WTC11 (cell line): ENCODE results near the gene SHROOM3. TPM values are rescaled to one million over a fixed set of nuclear protein-coding genes. Genes with fewer than 3 reads are reported as not detected.
A peak's percentile ranks its signal among the peaks of the same experiment; 100 is the strongest.

Experiments used
- ATAC-seq: fragments of 200-7000 bp; cut with Tn5 transposase; 2 replicates; pipeline ENCODE4 v1.10.0; 2021; ENCODE audit warnings: mild to moderate bottlenecking, moderate library complexity
- CTCF ChIA-PET: fragments of 300-600 bp; sonication (Branson Sonifier 250); formaldehyde crosslinking; loops from one replicate; lab custom pipeline; 2021; ENCODE audit warnings: antibody characterized with exemption; lab: Charles Lee
- POLR2A ChIA-PET: fragments of 350-600 bp; sonication (Branson Sonifier 250); formaldehyde crosslinking; loops from one replicate; lab custom pipeline; 2021; ENCODE audit warnings: antibody characterized with exemption; lab: Charles Lee
- DNase-seq: peaks from one replicate; pipeline ENCODE4 v3.0.0; 2021; ENCODE audit warnings: low spot score
- H3K27ac Mint-ChIP-seq: 2 replicates; pipeline ENCODE4 v1.8.0; 2021; ENCODE audit warnings: mixed read lengths
- H3K27me3 Mint-ChIP-seq: 2 replicates; pipeline ENCODE4 v1.8.0; 2021; ENCODE audit warnings: low read depth, mild to moderate bottlenecking, moderate library complexity, mixed read lengths
- H3K36me3 Mint-ChIP-seq: 2 replicates; pipeline ENCODE4 v1.8.0; 2021; ENCODE audit warnings: mixed read lengths
- H3K4me1 Mint-ChIP-seq: 2 replicates; pipeline ENCODE4 v1.8.0; 2022; ENCODE audit warnings: mixed read lengths
- H3K4me3 Mint-ChIP-seq: 2 replicates; pipeline ENCODE4 v1.8.0; 2021; ENCODE audit warnings: mild to moderate bottlenecking, moderate library complexity, mixed read lengths
- H3K9me3 Mint-ChIP-seq: 2 replicates; pipeline ENCODE4 v1.8.0; 2021; ENCODE audit warnings: mixed read lengths
- CBFB ChIP-seq: sonication (generic); formaldehyde crosslinking; IDR thresholded peaks from 2 replicates; pipeline ENCODE4 v1.8.1; 2022; ENCODE audit warnings: mild to moderate bottlenecking, low read depth, missing genetic modification reagents
- HMGA2 ChIP-seq: fragments of 250-450 bp; sonication (Bioruptor Pico); IDR thresholded peaks from 2 replicates; pipeline ENCODE4 v1.4.0; 2021; ENCODE audit warnings: mild to moderate bottlenecking, moderate library complexity
- TEAD4 ChIP-seq: sonication (generic); formaldehyde crosslinking; IDR thresholded peaks from 2 replicates; pipeline ENCODE4 v1.8.0; 2022; ENCODE audit warnings: mild to moderate bottlenecking, missing genetic modification reagents
- ZNF219 ChIP-seq: sonication (generic); formaldehyde crosslinking; IDR thresholded peaks from 2 replicates; pipeline ENCODE4 v1.8.0; 2023; ENCODE audit warnings: missing genetic modification reagents, mild to moderate bottlenecking, borderline replicate concordance
- ZNF232 ChIP-seq: sonication (generic); formaldehyde crosslinking; IDR thresholded peaks from 2 replicates; pipeline ENCODE4 v1.8.0; 2022; ENCODE audit warnings: mild to moderate bottlenecking, missing genetic modification reagents
- ZNF263 ChIP-seq: sonication (generic); formaldehyde crosslinking; IDR thresholded peaks from 2 replicates; pipeline ENCODE4 v1.8.1; 2022; ENCODE audit warnings: low read depth, mild to moderate bottlenecking, moderate library complexity, missing genetic modification reagents
- ZNF423 ChIP-seq: fragments of 250-450 bp; sonication (Bioruptor Pico); IDR thresholded peaks from 2 replicates; pipeline ENCODE4 v2.1.2; 2022; ENCODE audit warnings: mild to moderate bottlenecking, moderate library complexity
- total RNA-seq: library from RNA; stranded (reverse); gene quantifications from 3 replicates; pipeline ENCODE4 v1.2.3, GENCODE V29; 2021
- TF ChIP-seq, protein P1 (sequence below): fragments of 200-600 bp; IDR thresholded peaks from 2 replicates; pipeline ENCODE4 v1.8.0; 2022; ENCODE audit warnings: antibody characterized with exemption
- TF ChIP-seq, protein P2 (sequence below): sonication (generic); formaldehyde crosslinking; IDR thresholded peaks from 2 replicates; pipeline ENCODE4 v1.8.1; 2022; ENCODE audit warnings: low read depth, mild to moderate bottlenecking, moderate library complexity, missing genetic modification reagents, borderline replicate concordance
- TF ChIP-seq, protein P3 (sequence below): sonication (generic); formaldehyde crosslinking; IDR thresholded peaks from 2 replicates; pipeline ENCODE4 v1.8.1; 2022; ENCODE audit warnings: mild to moderate bottlenecking, moderate library complexity, missing genetic modification reagents
- TF ChIP-seq, protein P4 (sequence below): sonication (generic); formaldehyde crosslinking; IDR thresholded peaks from 2 replicates; pipeline ENCODE4 v1.8.1; 2022; ENCODE audit warnings: low read depth, missing genetic modification reagents, borderline replicate concordance
- TF ChIP-seq, protein P5 (sequence below): sonication (generic); formaldehyde crosslinking; IDR thresholded peaks from 2 replicates; pipeline ENCODE4 v1.8.0; 2022; ENCODE audit warnings: mild to moderate bottlenecking, missing genetic modification reagents
- TF ChIP-seq, protein P6 (sequence below): sonication (generic); formaldehyde crosslinking; IDR thresholded peaks from 2 replicates; pipeline ENCODE4 v1.8.1; 2022; ENCODE audit warnings: mild to moderate bottlenecking, missing genetic modification reagents, moderate library complexity, borderline replicate concordance
- TF ChIP-seq, protein P7 (sequence below): sonication (generic); formaldehyde crosslinking; IDR thresholded peaks from 2 replicates; pipeline ENCODE4 v1.8.0; 2022; ENCODE audit warnings: missing genetic modification reagents

Gene SHROOM3
- total RNA-seq, 1 experiment from 2014 or later, result 71.9 TPM

DNA sequence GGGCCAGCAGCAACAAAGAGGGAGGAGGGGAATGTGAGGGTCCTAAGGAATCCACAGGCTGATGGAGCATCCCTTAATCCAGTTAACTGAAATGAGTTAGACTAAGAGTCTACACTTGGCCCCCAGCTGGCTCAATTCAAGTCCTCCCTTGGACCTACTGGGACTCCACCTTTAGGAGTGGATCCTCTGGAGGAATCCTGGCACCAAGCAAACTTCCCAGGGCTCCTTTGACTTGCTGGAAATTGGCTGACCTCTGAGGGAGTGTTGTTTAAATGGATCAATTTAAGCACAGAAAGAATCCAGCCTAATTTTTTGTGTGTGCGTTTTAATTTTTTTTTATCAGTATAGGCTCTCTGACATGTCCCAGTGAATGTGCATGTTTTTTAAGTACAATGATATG is 114.7 kb downstream of the SHROOM3 start (continued):
- TF ChIP-seq, protein P1, sequence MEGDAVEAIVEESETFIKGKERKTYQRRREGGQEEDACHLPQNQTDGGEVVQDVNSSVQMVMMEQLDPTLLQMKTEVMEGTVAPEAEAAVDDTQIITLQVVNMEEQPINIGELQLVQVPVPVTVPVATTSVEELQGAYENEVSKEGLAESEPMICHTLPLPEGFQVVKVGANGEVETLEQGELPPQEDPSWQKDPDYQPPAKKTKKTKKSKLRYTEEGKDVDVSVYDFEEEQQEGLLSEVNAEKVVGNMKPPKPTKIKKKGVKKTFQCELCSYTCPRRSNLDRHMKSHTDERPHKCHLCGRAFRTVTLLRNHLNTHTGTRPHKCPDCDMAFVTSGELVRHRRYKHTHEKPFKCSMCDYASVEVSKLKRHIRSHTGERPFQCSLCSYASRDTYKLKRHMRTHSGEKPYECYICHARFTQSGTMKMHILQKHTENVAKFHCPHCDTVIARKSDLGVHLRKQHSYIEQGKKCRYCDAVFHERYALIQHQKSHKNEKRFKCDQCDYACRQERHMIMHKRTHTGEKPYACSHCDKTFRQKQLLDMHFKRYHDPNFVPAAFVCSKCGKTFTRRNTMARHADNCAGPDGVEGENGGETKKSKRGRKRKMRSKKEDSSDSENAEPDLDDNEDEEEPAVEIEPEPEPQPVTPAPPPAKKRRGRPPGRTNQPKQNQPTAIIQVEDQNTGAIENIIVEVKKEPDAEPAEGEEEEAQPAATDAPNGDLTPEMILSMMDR, result no peak
- TF ChIP-seq ZNF232 (CRISPR knock-in tag) (no peak), ZNF423 (CRISPR knock-in tag) (no peak), ZNF263 (CRISPR knock-in tag) (no peak), ZNF219 (CRISPR knock-in tag) (no peak), TEAD4 (no peak), HMGA2 (CRISPR knock-in tag) (no peak)
- TF ChIP-seq, protein P2, sequence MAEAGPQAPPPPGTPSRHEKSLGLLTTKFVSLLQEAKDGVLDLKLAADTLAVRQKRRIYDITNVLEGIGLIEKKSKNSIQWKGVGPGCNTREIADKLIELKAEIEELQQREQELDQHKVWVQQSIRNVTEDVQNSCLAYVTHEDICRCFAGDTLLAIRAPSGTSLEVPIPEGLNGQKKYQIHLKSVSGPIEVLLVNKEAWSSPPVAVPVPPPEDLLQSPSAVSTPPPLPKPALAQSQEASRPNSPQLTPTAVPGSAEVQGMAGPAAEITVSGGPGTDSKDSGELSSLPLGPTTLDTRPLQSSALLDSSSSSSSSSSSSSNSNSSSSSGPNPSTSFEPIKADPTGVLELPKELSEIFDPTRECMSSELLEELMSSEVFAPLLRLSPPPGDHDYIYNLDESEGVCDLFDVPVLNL (CRISPR knock-in tag), result no peak
- TF ChIP-seq, protein P3, sequence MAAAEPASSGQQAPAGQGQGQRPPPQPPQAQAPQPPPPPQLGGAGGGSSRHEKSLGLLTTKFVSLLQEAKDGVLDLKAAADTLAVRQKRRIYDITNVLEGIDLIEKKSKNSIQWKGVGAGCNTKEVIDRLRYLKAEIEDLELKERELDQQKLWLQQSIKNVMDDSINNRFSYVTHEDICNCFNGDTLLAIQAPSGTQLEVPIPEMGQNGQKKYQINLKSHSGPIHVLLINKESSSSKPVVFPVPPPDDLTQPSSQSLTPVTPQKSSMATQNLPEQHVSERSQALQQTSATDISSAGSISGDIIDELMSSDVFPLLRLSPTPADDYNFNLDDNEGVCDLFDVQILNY (CRISPR knock-in tag), result no peak

DNA sequence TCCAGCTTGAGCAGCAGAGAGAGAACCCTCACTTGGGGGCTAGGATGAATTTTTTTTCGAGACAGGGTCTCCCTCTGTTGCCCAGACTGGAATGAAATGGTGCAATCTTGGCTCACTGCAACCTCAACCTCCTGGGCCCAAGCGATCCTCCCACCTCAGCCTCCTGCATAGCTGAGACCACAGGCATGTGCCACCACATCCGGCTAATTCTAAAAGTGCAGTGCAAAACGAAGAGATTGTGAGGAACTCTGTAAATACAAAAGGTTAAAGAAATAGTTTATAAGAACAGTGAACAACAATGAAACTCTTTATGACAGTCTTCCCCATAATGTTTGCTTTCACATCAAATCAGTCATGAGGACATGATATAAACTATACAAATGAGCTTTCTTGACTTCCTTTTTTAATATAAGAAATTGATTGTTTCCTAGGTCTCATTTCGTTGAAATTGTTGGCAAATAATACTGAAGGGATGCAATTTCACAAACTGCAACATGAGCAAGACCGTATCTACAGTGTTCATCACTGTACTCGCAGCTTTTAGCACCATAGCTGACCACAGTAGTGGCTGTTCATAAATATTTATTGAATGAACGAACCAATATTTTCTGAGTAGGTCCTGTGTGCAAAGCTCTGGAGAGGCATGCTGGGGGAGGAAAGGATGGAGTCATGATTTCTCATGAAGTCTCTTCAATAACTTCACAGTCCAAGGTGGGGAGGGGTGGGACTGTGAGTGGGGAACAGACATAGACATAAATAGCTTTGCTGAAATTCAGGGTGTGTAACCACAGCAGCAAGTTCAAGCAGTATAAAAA is 116.1 kb downstream of the SHROOM3 start:
- DNase-seq, result no peak
- TF ChIP-seq, protein P4, sequence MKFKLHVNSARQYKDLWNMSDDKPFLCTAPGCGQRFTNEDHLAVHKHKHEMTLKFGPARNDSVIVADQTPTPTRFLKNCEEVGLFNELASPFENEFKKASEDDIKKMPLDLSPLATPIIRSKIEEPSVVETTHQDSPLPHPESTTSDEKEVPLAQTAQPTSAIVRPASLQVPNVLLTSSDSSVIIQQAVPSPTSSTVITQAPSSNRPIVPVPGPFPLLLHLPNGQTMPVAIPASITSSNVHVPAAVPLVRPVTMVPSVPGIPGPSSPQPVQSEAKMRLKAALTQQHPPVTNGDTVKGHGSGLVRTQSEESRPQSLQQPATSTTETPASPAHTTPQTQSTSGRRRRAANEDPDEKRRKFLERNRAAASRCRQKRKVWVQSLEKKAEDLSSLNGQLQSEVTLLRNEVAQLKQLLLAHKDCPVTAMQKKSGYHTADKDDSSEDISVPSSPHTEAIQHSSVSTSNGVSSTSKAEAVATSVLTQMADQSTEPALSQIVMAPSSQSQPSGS, result no peak
- TF ChIP-seq, protein P5, sequence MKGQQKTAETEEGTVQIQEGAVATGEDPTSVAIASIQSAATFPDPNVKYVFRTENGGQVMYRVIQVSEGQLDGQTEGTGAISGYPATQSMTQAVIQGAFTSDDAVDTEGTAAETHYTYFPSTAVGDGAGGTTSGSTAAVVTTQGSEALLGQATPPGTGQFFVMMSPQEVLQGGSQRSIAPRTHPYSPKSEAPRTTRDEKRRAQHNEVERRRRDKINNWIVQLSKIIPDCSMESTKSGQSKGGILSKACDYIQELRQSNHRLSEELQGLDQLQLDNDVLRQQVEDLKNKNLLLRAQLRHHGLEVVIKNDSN, result no peak
- TF ChIP-seq, protein P6, sequence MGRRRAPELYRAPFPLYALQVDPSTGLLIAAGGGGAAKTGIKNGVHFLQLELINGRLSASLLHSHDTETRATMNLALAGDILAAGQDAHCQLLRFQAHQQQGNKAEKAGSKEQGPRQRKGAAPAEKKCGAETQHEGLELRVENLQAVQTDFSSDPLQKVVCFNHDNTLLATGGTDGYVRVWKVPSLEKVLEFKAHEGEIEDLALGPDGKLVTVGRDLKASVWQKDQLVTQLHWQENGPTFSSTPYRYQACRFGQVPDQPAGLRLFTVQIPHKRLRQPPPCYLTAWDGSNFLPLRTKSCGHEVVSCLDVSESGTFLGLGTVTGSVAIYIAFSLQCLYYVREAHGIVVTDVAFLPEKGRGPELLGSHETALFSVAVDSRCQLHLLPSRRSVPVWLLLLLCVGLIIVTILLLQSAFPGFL (CRISPR knock-in tag), result no peak
- TF ChIP-seq, protein P7, sequence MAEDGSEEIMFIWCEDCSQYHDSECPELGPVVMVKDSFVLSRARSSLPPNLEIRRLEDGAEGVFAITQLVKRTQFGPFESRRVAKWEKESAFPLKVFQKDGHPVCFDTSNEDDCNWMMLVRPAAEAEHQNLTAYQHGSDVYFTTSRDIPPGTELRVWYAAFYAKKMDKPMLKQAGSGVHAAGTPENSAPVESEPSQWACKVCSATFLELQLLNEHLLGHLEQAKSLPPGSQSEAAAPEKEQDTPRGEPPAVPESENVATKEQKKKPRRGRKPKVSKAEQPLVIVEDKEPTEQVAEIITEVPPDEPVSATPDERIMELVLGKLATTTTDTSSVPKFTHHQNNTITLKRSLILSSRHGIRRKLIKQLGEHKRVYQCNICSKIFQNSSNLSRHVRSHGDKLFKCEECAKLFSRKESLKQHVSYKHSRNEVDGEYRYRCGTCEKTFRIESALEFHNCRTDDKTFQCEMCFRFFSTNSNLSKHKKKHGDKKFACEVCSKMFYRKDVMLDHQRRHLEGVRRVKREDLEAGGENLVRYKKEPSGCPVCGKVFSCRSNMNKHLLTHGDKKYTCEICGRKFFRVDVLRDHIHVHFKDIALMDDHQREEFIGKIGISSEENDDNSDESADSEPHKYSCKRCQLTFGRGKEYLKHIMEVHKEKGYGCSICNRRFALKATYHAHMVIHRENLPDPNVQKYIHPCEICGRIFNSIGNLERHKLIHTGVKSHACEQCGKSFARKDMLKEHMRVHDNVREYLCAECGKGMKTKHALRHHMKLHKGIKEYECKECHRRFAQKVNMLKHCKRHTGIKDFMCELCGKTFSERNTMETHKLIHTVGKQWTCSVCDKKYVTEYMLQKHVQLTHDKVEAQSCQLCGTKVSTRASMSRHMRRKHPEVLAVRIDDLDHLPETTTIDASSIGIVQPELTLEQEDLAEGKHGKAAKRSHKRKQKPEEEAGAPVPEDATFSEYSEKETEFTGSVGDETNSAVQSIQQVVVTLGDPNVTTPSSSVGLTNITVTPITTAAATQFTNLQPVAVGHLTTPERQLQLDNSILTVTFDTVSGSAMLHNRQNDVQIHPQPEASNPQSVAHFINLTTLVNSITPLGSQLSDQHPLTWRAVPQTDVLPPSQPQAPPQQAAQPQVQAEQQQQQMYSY (CRISPR knock-in tag), result no peak
- no peak for TF ChIP-seq CBFB (CRISPR knock-in tag)
- ATAC-seq, result no peak
- H3K9me3 Mint-ChIP-seq, result peaks cover 5% of the 10 kb centered on the region
- no peak overlapping the region for H3K4me3 Mint-ChIP-seq
- H3K27ac Mint-ChIP-seq, result peak overlapping the region; percentile 66; the same call in 1 of the 2 replicates
- peaks cover 24% of the 10 kb centered on the region for H3K4me1 Mint-ChIP-seq
- ChIA-PET POLR2A (no interaction called here), CTCF (no interaction called here)
- H3K36me3 Mint-ChIP-seq, result peaks cover 5% of the 10 kb centered on the region
- H3K27me3 Mint-ChIP-seq, result no peaks in the 10 kb centered on the region
